GM21390 (cell line): Measurements from ENCODE around the gene ANKRD27.

ENCODE experiments used
- ATAC-seq: cut with Tn5 transposase; IDR thresholded peaks from one replicate; pipeline ENCODE4 v1.9.1; 2021; ENCODE audit not compliant: unreplicated experiment

Gene ANKRD27

DNA sequence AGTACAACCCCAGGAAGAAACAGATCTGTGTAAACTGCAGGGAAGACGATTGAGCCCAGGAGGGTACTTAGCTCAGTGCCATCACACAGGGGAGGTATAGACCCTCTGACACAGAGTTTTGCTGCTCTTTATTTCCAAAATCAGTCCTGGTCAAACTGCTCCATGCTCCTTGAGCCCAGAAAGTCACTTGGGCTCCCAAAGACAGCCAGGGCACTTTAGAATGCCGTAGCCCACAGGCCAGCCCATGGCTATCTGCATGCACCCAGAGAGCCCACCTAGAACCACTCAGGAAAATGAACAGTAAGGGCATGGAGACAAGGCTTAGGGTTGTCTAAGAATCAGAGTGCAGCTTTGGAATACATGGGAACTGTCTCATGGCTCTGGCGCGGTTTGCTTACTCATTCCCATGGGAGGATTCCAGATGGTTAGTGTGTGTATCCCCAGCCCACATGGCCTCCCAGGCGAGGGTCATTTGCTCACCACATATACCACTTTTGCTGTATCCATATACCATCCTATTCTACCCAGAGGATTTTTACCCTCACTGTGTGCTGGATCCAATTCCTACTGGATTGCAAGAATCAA, 108.6 kb downstream of the ANKRD27 start:
- no peak for ATAC-seq

GRCh38 chr19:32563761-32564160, 111.2 kb downstream of the ANKRD27 start:
- no peak for ATAC-seq

- ATAC-seq, result no peak
Observed at GRCh38 chr19:32558607-32559228, 116.3 kb downstream of the ANKRD27 start.

DNA sequence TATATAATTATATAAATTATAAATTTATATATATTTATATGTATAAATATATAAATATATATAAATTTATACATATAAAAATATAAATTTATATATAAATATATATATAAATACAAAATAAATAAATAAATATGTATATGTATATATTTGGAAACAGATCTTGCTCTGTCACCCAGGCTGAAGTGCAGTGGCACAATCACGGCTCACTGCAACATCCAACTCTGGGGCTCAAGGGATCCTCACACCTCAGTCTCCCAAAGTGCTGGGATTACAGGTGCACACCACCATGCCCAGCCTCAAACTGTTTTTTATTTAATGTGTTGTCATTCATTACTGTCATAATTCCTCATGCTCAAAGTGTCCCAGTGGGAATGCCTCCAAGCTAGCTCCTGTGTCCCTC, 119.2 kb downstream of the ANKRD27 start:
- ATAC-seq, result no peak

- no peak for ATAC-seq
Observed at GRCh38 chr19:32550666-32551065, 124.3 kb downstream of the ANKRD27 start.
